Vagina (tissue), 2 donors: ENCODE data around the gene GABRB3.

Experiments
- CTCF ChIP-seq, 3 experiments: fragments of 450-650 bp in 2 of 3; fragments of 200-600 bp in 1 of 3; sonication (generic) in 1 of 3; IDR thresholded peaks; one replicate each; pipeline ENCODE4 v1.5.1; 2017 to 2019; ENCODE audit warnings: antibody characterized with exemption in 3 of 3, mild to moderate bottlenecking in 2 of 3, moderate library complexity in 2 of 3
- POLR2A ChIP-seq, 2 donors: fragments of 450-650 bp; IDR thresholded peaks; one replicate each; pipeline ENCODE4 v1.6.1; 2017; ENCODE audit warnings: antibody characterized with exemption in 2 of 2, mild to moderate bottlenecking in 2 of 2, moderate library complexity in 2 of 2
- POLR2AphosphoS5 ChIP-seq, 2 donors: sonication (generic); formaldehyde crosslinking; IDR thresholded peaks; one replicate each; pipeline ENCODE4 v1.9.0; 2017; ENCODE audit warnings: antibody characterized with exemption in 2 of 2, mild to moderate bottlenecking in 2 of 2, low read depth in 1 of 2; ENCODE audit not compliant: insufficient read depth in 1 of 2

GRCh38 chr15:26804063-26804804 is 31.4 kb upstream of the GABRB3 start:
- TF ChIP-seq POLR2AphosphoS5 (IDR thresholded peaks at IDR 0.05; ENCODE audit: insufficient read depth in 1 of 2, low read depth in 1 of 2), result no peak
- no peak for TF ChIP-seq CTCF (IDR thresholded peaks at IDR 0.05)
- no peak for TF ChIP-seq POLR2A (IDR thresholded peaks at IDR 0.05)
